ENCODE data around the gene RNF2. TPM values are rescaled to one million over a fixed set of nuclear protein-coding genes. Genes with fewer than 3 reads are reported as not detected.

RNF2 gene
- total RNA-seq, 1 experiment from 2014 or later, result 30.0 TPM

- Histone ChIP-seq H3K27me3 (no peaks in the 10 kb centered on the region), H3K9me3 (replicated peaks) (no peaks in the 10 kb centered on the region), H3K27ac (no peak overlapping the region), H3K36me3 (peaks cover 24% of the 10 kb centered on the region), H3K4me1 (no peaks in the 10 kb centered on the region), H3K4me3 (no peak overlapping the region)
- no peak for DNase-seq
Observed at GRCh38 chr1:185094761-185095160, 49.4 kb downstream of the RNF2 start.

DNA sequence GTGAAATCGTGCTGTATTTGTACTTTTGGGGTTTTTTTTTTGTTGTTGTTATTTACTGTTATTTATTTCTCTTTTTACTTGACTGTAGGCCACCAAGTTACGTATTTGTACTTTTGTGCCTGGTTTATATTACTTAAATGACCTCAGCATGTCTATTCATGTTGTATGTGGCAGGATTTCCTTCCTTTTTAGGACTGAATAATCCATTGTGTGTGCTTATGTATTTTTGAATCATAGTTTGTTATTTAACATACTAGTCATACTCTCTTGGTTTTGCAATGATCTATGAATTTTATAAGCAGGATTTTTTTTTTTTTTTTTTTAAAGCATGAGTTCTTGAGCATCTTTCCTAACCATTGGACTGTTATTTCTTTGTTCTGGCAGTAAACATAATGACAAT is 51.2 kb downstream of the RNF2 start:
- no peak for DNase-seq
- no peak overlapping the region for H3K27ac ChIP-seq
- H3K36me3 ChIP-seq, result peaks cover 33% of the 10 kb centered on the region
- no peaks in the 10 kb centered on the region for H3K4me1 ChIP-seq
- H3K4me3 ChIP-seq, result no peak overlapping the region
- no peaks in the 10 kb centered on the region for H3K27me3 ChIP-seq
- no peaks in the 10 kb centered on the region for H3K9me3 ChIP-seq (replicated peaks)

- Histone ChIP-seq H3K36me3 (peaks cover 15% of the 10 kb centered on the region), H3K9me3 (replicated peaks) (peaks cover 3% of the 10 kb centered on the region), H3K4me3 (no peak overlapping the region), H3K4me1 (no peaks in the 10 kb centered on the region), H3K27ac (no peak overlapping the region), H3K27me3 (no peaks in the 10 kb centered on the region)
- no peak for DNase-seq
Observed at GRCh38 chr1:185104083-185104482, 58.7 kb downstream of the RNF2 start.

DNA sequence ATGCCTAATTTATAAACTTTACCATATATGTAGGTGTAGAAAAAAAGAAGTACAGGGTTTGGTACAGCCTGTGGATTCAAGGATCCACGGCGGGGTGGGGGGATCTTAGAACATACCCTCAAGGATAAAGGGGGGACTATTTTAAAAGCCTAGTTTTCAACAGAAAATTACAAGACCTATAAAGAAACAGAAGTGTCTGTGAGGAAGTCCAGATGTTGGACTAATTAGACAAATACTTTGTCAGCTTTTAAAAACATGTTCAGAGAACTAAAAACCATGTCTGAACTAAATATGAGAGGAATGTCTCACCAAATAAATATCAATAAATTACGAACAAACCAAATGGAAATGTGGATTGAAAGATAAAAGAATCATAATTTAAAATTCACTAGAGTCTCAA is 59.8 kb downstream of the RNF2 start:
- Histone ChIP-seq H3K27me3 (no peaks in the 10 kb centered on the region), H3K36me3 (peaks cover 6% of the 10 kb centered on the region), H3K4me1 (no peaks in the 10 kb centered on the region), H3K27ac (no peak overlapping the region), H3K9me3 (replicated peaks) (peaks cover 3% of the 10 kb centered on the region), H3K4me3 (no peak overlapping the region)
- no peak for DNase-seq

DNA sequence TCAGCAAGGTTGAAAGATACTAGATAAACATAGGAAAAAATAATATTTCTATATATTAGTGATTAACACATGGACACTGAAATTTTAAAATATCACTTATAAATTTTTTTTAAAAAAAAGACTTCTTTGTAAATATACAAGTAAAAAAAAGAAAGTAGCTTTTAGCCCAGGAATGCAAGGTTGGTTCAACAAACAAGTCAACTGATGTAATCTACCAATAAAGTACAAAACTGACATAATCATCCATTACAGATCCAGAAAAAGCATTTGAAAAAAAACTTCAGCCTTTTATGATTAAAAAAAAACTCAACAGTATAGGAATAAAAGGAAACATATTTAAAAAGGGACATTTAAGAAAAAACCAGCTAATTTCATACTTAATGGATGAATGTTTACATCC is 63.0 kb downstream of the RNF2 start:
- no peaks in the 10 kb centered on the region; the same call in 1 of the 2 replicates for H3K36me3 ChIP-seq
- H3K9me3 ChIP-seq (replicated peaks), result peaks cover 3% of the 10 kb centered on the region
- no peak for DNase-seq
- H3K27ac ChIP-seq, result no peak overlapping the region
- no peaks in the 10 kb centered on the region for H3K27me3 ChIP-seq
- H3K4me1 ChIP-seq, result no peaks in the 10 kb centered on the region
- H3K4me3 ChIP-seq, result no peak overlapping the region

DNA sequence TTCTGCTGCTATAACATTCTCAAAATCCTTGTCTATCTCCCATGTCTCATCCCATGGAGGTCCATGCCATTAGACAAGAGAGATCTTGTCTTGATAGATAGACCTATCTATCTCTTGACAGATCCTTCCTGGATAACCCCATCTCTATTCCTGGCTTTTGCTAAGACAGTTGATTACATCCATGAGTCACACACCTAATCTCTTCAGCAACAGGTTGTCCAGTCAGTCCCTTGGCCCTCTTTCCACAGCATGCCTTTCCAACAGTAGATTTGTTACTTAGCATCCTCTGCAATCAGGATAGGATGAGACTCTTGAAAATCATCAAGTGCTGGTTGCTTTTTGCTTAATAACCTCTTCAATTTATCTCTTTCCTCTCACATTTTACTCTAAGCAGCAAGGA is 64.8 kb downstream of the RNF2 start:
- H3K4me1 ChIP-seq, result no peaks in the 10 kb centered on the region
- no peak overlapping the region for H3K4me3 ChIP-seq
- no peak for DNase-seq
- no peaks in the 10 kb centered on the region for H3K36me3 ChIP-seq
- peaks cover 3% of the 10 kb centered on the region for H3K9me3 ChIP-seq (replicated peaks)
- H3K27ac ChIP-seq, result no peak overlapping the region
- H3K27me3 ChIP-seq, result no peaks in the 10 kb centered on the region

DNA sequence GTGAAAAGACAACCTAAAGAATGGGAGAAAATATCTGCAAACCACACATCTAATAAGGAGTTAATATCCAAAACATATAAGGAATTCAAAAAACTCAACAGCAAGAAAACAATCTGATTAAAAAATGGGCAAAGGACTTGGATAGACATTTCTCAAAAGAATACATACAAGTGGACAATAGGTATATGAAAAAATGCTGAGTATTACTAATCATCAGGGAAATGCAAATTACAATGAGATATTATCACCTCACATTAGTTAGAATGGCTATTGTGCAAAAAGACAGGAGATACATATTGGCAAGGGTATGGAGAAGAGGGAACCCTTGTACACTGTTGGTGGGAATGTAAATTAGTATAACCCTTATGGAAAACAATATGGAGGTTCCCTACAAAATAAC is 66.5 kb downstream of the RNF2 start:
- Histone ChIP-seq H3K27ac (no peak overlapping the region), H3K36me3 (no peaks in the 10 kb centered on the region), H3K27me3 (no peaks in the 10 kb centered on the region), H3K4me3 (no peak overlapping the region), H3K4me1 (no peaks in the 10 kb centered on the region), H3K9me3 (replicated peaks) (peaks cover 3% of the 10 kb centered on the region)
- DNase-seq, result no peak

DNA sequence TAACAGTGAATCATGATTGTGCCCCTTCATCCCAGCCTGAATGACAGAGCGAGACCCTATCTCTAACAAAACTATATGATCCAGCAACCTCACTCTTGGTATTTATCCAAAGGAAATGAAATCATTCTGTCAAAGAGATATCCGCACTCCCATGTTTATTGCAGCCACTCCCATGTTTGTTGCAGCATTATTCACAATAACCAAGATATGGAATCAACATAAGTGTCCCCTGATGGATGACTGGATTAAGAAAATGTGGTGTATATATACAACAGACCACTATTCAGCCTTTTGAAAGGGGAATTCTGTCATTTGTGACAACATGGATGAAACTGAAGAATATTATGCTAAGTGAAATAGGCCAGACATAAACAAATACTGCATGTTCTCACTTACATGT is 67.0 kb downstream of the RNF2 start:
- no peak for DNase-seq
- Histone ChIP-seq H3K9me3 (replicated peaks) (peaks cover 3% of the 10 kb centered on the region), H3K27me3 (no peaks in the 10 kb centered on the region), H3K27ac (no peak overlapping the region), H3K4me3 (no peak overlapping the region), H3K36me3 (no peaks in the 10 kb centered on the region), H3K4me1 (no peaks in the 10 kb centered on the region)

- DNase-seq, result no peak
- no peak overlapping the region for H3K27ac ChIP-seq
- H3K4me1 ChIP-seq, result no peaks in the 10 kb centered on the region
- H3K36me3 ChIP-seq, result peaks cover 13% of the 10 kb centered on the region; the same call in 1 of the 2 replicates
- H3K27me3 ChIP-seq, result no peaks in the 10 kb centered on the region
- no peaks in the 10 kb centered on the region; the same call in 1 of the 2 replicates for H3K9me3 ChIP-seq (replicated peaks)
- H3K4me3 ChIP-seq, result no peak overlapping the region
Observed at GRCh38 chr1:185129708-185130107, 84.3 kb downstream of the RNF2 start.

- peaks cover 14% of the 10 kb centered on the region; the same call in 1 of the 2 replicates for H3K36me3 ChIP-seq
- DNase-seq, result no peak
- no peaks in the 10 kb centered on the region for H3K27me3 ChIP-seq
Observed at GRCh38 chr1:185132534-185132933, 87.2 kb downstream of the RNF2 start.

GRCh38 chr1:185137896-185138545 is 92.7 kb downstream of the RNF2 start:
- Histone ChIP-seq H3K36me3 (0 out of 2 replicates have a peak, but pooled peaks cover 5% of the 10 kb centered on the region), H3K27me3 (no peaks in the 10 kb centered on the region), H3K27ac (no peak overlapping the region), H3K4me1 (no peaks in the 10 kb centered on the region), H3K4me3 (no peak overlapping the region), H3K9me3 (replicated peaks) (no peaks in the 10 kb centered on the region; the same call in 1 of the 2 replicates)
- DNase-seq, result no peak

More at GRCh38 chr1:185132534-185132933, 87.2 kb downstream of the RNF2 start:
- no peak overlapping the region for H3K4me3 ChIP-seq
- H3K27ac ChIP-seq, result no peak overlapping the region
- no peaks in the 10 kb centered on the region; the same call in 1 of the 2 replicates for H3K9me3 ChIP-seq (replicated peaks)
- no peaks in the 10 kb centered on the region for H3K4me1 ChIP-seq

DNA sequence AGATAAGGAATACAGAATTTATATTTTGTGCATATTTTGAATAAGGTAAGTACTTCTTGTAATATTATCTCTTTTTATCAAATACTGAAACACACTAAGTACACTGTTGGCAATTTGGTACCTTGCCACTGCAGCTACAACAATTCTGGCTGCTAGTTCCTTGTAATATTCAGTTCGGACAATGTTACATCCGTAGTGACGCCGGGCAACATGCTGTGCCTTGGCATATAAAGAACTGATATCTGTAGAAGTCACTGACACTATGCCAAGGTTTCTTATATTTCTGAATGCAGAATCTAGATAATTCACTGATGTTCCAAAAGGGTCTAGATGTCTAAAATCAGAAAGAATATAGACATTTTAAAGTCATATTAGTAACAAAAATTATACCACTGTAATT is 93.9 kb downstream of the RNF2 start:
- Histone ChIP-seq H3K4me3 (no peak overlapping the region), H3K36me3 (peaks cover 16% of the 10 kb centered on the region; the same call in 1 of the 2 replicates), H3K9me3 (replicated peaks) (no peaks in the 10 kb centered on the region), H3K27me3 (no peaks in the 10 kb centered on the region), H3K4me1 (no peaks in the 10 kb centered on the region), H3K27ac (no peak overlapping the region)
- no peak for DNase-seq

DNA sequence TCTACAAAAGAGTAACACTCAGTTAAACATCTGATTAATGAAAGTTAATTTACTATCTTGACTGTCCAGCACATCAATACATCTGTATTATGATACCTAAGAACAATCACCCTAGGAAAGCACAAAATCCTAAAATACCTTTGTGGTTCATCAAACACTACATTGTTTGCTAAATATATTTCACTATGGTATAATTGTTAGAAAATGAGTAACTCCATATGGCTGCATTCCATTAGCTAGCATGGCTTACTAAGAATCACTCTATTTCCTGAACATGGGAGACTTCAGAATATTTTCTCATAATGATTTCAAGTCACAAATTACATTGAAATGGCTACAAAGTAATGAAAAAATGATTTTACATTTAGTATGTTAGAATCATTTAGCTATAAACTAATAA is 98.9 kb downstream of the RNF2 start:
- no peaks in the 10 kb centered on the region for H3K9me3 ChIP-seq (replicated peaks)
- H3K4me1 ChIP-seq, result no peaks in the 10 kb centered on the region
- no peak for DNase-seq
- no peak overlapping the region for H3K4me3 ChIP-seq
- H3K27me3 ChIP-seq, result no peaks in the 10 kb centered on the region
- peaks cover 12% of the 10 kb centered on the region for H3K36me3 ChIP-seq
- no peak overlapping the region for H3K27ac ChIP-seq

- Histone ChIP-seq H3K36me3 (peaks cover 6% of the 10 kb centered on the region; the same call in 1 of the 2 replicates), H3K27ac (no peak overlapping the region), H3K4me3 (no peak overlapping the region)
Observed at GRCh38 chr1:185151215-185151614, 105.9 kb downstream of the RNF2 start.

More at GRCh38 chr1:185151215-185151614, 105.9 kb downstream of the RNF2 start:
- H3K4me1 ChIP-seq, result no peaks in the 10 kb centered on the region; the same call in 1 of the 2 replicates
- DNase-seq, result no peak
- H3K27me3 ChIP-seq, result no peaks in the 10 kb centered on the region
- no peaks in the 10 kb centered on the region for H3K9me3 ChIP-seq (replicated peaks)
